GM15510 (cell line): Measurements from ENCODE around the gene CAPN11.

Source experiments
- POLR2A ChIP-seq: IDR thresholded peaks from 3 replicates; pipeline ENCODE4 v1.6.1; 2011; ENCODE audit warnings: borderline replicate concordance; ENCODE audit not compliant: insufficient read length; ENCODE audit errors: extremely low read depth

CAPN11 gene

GRCh38 chr6:44225579-44226325 is 67.1 kb downstream of the CAPN11 start:
- no peak for TF ChIP-seq POLR2A

- no peak for TF ChIP-seq POLR2A
Measured at GRCh38 chr6:44226368-44227147, 67.9 kb downstream of the CAPN11 start.

GRCh38 chr6:44227148-44227793 is 68.7 kb downstream of the CAPN11 start:
- TF ChIP-seq POLR2A, result no peak

GRCh38 chr6:44228031-44228430 is 69.4 kb downstream of the CAPN11 start:
- TF ChIP-seq POLR2A, result no peak

GRCh38 chr6:44228433-44228832 is 69.8 kb downstream of the CAPN11 start:
- no peak for TF ChIP-seq POLR2A

- TF ChIP-seq POLR2A, result no peak
Measured at GRCh38 chr6:44228836-44229235, 70.2 kb downstream of the CAPN11 start.

GRCh38 chr6:44229376-44230033 is 70.9 kb downstream of the CAPN11 start:
- TF ChIP-seq POLR2A, result no peak

- TF ChIP-seq POLR2A, result no peak
Measured at GRCh38 chr6:44230034-44230675, 71.5 kb downstream of the CAPN11 start.

GRCh38 chr6:44232676-44233566 is 74.3 kb downstream of the CAPN11 start:
- TF ChIP-seq POLR2A, result no peak

GRCh38 chr6:44233567-44234100 is 75.0 kb downstream of the CAPN11 start:
- TF ChIP-seq POLR2A, result no peak
